GM19324 (cell line): ENCODE measurements around the gene HERPUD1.

Experiments used
- ATAC-seq: cut with Tn5 transposase; IDR thresholded peaks from one replicate; pipeline ENCODE4 v1.9.1; 2021; ENCODE audit warnings: mild to moderate bottlenecking, moderate library complexity; ENCODE audit not compliant: unreplicated experiment, low FRiP score

Gene HERPUD1

GRCh38 chr16:56993204-56993603 is 61.3 kb downstream of the HERPUD1 start:
- ATAC-seq: no peak

- ATAC-seq: no peak
These were observed 62.4 kb downstream of the HERPUD1 start for GRCh38 chr16:56994311-56994710.
